Activated T-cell treated with anti-CD3 and anti-CD28 coated beads, Interleukin-2, amount 50 U/mL, for 4 hours (primary cell): Measurements from ENCODE around the gene SHH. TPM values are rescaled to one million over a fixed set of nuclear protein-coding genes. Genes with fewer than 3 reads are reported as not detected.

Source experiments
- ATAC-seq, 2 donors: fragments of 200-7000 bp; cut with Tn5 transposase; one replicate each; pipeline ENCODE4 v1.10.0; 2021
- DNase-seq: peaks from one replicate; pipeline ENCODE4 v3.0.0-alpha.2; 2020
- H3K27me3 Mint-ChIP-seq: one replicate; pipeline ENCODE4 v1.8.0; 2021; ENCODE audit warnings: low read depth, mixed read lengths
- H3K36me3 Mint-ChIP-seq: one replicate; pipeline ENCODE4 v1.8.0; 2022; ENCODE audit warnings: mixed read lengths; ENCODE audit not compliant: insufficient read depth
- H3K4me1 Mint-ChIP-seq: one replicate; pipeline ENCODE4 v1.8.0; 2021; ENCODE audit warnings: low read depth, mixed read lengths
- H3K4me3 Mint-ChIP-seq: one replicate; pipeline ENCODE4 v1.8.0; 2021; ENCODE audit warnings: mild to moderate bottlenecking, moderate library complexity, mixed read lengths
- H3K9me3 Mint-ChIP-seq: one replicate; pipeline ENCODE4 v1.8.0; 2021; ENCODE audit warnings: mixed read lengths
- total RNA-seq, 3 donors: library from RNA; stranded (reverse); gene quantifications; one replicate each; pipeline ENCODE4 v1.2.1, GENCODE V29; 2021

Gene SHH
- total RNA-seq, 3 donors from 2014 or later, result 0.05 TPM; not detected in 1

DNA sequence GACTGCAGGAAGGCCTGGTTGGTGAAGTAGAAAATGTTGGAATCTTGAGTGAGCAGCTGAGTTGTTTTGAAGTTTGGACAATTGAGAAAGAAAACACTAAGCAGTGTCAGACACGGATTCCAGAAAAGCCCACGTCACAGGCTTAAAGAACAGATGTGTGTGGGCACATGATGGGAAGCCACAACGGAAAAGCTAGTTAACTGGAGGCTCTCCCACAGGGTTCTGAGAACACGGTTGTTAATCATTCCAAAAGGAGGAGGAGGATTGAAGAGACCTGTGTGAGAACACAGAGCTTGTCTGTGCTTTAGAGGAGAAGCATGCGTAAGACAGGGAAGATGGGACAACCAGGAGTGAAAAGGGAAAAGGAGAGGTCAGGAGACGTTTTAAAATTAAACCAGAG, 42.6 kb downstream of the SHH start:
- H3K36me3 Mint-ChIP-seq, result peaks cover 40% of the 10 kb centered on the region
- DNase-seq, result no peak
- H3K9me3 Mint-ChIP-seq, result no peaks in the 10 kb centered on the region
- no peaks in the 10 kb centered on the region for H3K27me3 Mint-ChIP-seq
- peaks cover 9% of the 10 kb centered on the region for H3K4me1 Mint-ChIP-seq
- no peak overlapping the region for H3K4me3 Mint-ChIP-seq
- ATAC-seq, result no peak

DNA sequence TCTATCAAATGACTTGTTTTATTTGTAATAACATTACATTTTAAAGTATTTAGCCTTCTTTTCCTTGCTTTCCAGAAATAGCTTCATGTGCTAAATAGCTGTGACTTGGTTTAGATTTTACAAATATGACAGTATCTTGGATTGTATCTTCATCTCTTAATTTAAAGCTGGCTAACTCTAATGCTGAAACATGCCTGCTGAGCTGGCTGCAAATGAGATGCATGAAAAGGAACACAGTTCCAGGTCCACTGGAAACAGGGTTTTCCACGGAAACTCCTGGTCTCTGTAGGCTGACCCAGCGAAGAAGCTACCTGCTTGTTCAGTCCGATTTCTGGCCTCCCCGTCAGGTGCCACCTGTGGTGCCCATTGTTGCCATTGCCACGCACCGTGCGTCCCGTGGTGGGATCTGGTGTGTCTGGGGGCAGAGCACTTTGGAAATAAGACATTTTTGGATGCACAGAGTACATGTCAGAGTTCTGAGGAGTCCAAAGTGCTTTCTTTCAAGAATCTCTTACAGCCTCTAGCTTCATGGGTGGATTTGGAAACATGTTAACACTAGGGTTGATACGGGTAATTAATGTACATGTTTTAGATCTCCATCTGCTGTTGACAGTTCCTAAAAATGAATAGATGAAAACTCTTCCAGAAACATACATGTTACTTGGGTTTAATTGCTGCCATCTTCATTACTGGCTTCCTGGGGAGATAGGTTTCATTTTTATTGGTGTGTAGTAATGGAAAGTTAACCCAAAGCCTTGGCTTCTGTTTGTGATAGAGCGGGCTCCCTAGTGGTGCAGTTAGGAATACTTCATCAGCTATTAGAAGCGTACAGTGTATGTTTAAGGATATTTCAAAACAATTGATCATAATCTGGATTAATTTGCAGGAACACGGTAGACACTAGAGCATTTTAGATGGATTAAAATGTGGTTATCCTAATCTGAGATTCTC, 45.0 kb downstream of the SHH start:
- ATAC-seq (no peak), DNase-seq (no peak)
- H3K27me3 Mint-ChIP-seq, result no peaks in the 10 kb centered on the region
- peaks cover 34% of the 10 kb centered on the region for H3K4me1 Mint-ChIP-seq
- no peak overlapping the region for H3K4me3 Mint-ChIP-seq
- H3K36me3 Mint-ChIP-seq, result peaks cover 37% of the 10 kb centered on the region
- no peaks in the 10 kb centered on the region for H3K9me3 Mint-ChIP-seq

DNA sequence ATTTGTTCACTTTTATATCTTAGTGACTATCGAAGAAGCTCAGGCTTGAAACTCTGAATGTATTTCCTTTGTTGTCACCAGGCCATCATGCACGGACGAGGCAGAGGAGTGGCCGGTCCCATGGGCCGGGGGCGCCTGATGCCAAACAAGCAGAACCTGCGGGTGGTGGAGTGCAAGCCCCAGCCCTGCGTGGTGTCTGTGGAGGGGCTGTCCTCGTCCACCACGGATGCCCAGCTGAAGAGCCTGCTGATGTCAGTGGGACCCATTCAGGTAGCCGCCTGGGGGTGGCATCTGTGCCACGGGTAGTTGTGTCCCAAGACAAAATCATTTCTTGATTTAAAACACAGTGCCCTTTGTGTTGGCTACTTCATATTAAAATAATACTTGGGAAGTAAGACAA, 45.9 kb downstream of the SHH start:
- Mint-ChIP-seq H3K9me3 (no peaks in the 10 kb centered on the region), H3K4me1 (peaks cover 43% of the 10 kb centered on the region), H3K36me3 (peaks cover 34% of the 10 kb centered on the region), H3K27me3 (no peaks in the 10 kb centered on the region), H3K4me3 (no peak overlapping the region)
- DNase-seq, result no peak
- no peak for ATAC-seq

DNA sequence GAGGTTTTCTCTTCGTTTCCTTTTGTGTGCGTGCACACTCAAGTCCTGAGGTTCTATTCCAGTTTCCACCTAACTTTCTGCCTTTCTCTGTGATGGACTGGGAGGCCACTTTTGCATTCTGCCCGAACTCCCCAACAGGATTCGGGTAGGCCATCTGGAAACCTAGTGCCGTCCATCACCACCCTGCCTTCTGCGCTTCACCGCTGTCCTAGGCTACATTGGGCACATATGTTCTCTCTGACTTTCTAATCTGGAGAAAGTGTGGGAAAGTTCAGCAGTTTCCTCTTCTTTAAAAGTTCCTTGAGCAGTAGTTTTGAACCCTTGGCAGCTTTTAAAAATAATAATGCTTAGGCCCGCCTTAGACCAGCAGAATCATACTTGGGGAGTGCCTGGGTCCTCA, 46.8 kb downstream of the SHH start:
- H3K9me3 Mint-ChIP-seq, result no peaks in the 10 kb centered on the region
- H3K4me3 Mint-ChIP-seq, result no peak overlapping the region
- no peak for DNase-seq
- H3K27me3 Mint-ChIP-seq, result no peaks in the 10 kb centered on the region
- peaks cover 47% of the 10 kb centered on the region for H3K4me1 Mint-ChIP-seq
- H3K36me3 Mint-ChIP-seq, result peaks cover 30% of the 10 kb centered on the region
- ATAC-seq, result no peak

DNA sequence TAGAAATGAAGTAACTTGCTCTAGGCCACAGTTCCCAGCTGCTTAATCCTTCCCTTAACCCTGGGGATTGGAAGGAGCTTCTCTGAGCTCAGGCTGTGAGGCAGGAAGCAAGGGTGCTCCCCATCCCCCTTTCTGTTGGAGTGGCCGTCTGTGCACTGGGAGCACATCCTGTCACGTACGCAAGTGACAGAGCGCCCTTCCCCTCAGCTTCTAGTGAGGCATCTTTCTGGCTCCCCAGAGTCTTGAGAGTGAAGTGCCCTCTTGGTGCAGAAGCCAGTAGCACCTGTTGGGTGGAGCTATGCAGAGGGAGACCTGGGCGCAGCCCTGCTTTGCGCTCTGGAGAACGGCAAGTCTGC, 47.8 kb downstream of the SHH start:
- no peaks in the 10 kb centered on the region for H3K27me3 Mint-ChIP-seq
- DNase-seq (no peak), ATAC-seq (peak; percentile 55 to 57)
- no peaks in the 10 kb centered on the region for H3K9me3 Mint-ChIP-seq
- H3K36me3 Mint-ChIP-seq, result peaks cover 26% of the 10 kb centered on the region
- peaks cover 53% of the 10 kb centered on the region for H3K4me1 Mint-ChIP-seq
- peak overlapping the region; percentile 76 for H3K4me3 Mint-ChIP-seq

DNA sequence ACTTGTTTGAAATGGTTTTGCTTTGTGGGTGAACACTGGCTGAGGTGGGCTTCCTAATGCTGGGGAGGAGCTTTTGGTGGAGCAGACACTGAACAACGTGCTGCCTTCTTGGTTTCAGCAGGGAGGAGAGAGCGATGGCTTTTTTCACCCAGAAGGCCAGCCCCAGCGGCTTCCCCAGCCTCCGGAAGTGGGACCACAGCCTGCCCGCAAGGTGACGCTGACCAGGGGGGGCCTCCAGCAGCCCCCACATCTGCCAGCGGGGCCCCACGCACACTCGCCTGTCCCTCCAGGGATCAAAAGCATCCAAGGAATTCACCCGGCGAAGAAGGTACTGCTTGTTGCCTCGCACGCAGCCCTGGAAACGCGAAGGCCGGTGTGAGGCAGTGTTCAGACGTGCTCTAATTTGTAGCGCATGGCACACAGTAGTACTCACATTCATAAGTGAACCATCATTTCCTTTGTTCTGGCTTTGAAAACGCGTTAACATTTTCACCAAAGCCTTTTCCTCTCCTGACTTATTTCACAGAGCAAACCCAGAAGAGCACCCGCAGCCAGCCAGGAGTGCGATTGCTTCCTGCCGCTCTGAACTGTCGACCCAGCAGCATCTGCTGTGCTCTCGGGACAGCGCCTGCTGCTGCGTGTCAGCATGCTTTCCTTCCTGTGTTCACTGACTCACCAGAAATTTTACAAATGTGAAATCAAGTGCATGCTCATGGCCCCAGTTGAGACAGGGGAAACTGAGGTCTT, 48.4 kb downstream of the SHH start:
- Mint-ChIP-seq H3K27me3 (no peaks in the 10 kb centered on the region), H3K4me1 (peaks cover 53% of the 10 kb centered on the region), H3K9me3 (no peaks in the 10 kb centered on the region), H3K36me3 (peaks cover 23% of the 10 kb centered on the region), H3K4me3 (peak overlapping the region; percentile 76)
- ATAC-seq (peak; percentile 87 to 89), DNase-seq (peak; percentile 38)

DNA sequence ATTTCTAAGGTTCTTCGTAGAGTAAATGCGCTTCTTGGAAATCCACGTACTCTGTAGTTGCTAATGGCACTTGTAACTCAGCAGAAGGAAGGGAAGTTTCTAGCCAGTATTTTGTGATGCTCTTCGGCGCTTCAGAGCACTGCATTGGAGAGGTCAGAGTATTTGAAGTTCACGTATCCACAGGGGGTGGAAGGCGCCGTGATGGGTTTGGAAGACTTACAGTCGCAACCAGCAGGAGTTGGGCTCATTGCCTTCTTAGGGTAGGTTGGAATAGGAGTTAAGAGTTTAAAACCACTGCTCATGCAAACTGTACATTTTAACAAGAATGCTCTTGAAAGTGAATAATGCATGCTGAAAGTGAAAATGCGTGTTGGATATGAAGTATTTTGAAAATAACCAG, 49.1 kb downstream of the SHH start:
- DNase-seq, result no peak
- peak overlapping the region; percentile 76 for H3K4me3 Mint-ChIP-seq
- H3K9me3 Mint-ChIP-seq, result no peaks in the 10 kb centered on the region
- ATAC-seq, result no peak
- H3K4me1 Mint-ChIP-seq, result peaks cover 51% of the 10 kb centered on the region
- peaks cover 20% of the 10 kb centered on the region for H3K36me3 Mint-ChIP-seq
- no peaks in the 10 kb centered on the region for H3K27me3 Mint-ChIP-seq

DNA sequence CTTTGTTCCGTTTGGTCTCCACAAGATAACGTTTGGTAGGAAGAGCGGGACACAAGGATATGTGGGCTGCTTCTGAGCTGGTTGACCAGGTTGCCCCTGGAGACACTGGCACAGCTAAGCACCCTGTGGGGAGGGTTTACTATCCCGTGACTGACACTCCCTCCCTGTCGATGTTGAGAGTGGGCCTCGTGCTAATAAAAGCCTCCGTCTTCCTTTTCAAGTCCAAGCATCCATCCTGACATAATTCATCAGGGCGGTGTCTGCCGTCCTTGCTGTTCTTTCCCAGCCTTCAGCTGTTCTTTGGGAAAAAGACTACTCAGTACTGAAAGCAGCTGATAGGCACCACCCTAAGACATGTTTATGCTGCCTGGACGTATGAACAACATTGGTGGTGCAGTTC, 49.6 kb downstream of the SHH start:
- peaks cover 20% of the 10 kb centered on the region for H3K36me3 Mint-ChIP-seq
- peak overlapping the region; percentile 55 for H3K4me3 Mint-ChIP-seq
- peaks cover 51% of the 10 kb centered on the region for H3K4me1 Mint-ChIP-seq
- ATAC-seq (no peak), DNase-seq (no peak)
- no peaks in the 10 kb centered on the region for H3K27me3 Mint-ChIP-seq
- H3K9me3 Mint-ChIP-seq, result no peaks in the 10 kb centered on the region

DNA sequence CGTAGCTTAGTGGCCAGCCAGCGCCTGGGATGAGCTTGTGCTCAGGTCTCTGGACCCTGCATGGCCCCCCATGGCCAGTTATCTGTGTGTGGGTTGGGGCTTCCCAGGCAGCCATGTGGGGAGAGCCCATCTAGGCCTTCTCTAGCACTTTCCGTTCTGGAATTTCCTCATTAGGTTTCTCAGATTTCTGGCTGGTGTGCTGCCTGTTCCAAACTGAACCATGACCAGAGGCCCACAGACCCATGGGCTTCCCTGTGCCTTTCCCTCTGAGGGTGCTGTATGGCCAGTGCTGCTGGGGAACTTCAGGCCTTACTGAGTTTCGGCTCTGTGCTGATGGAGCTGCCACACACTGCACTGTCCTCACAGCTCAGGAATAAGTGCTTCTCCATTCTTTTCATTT, 50.2 kb downstream of the SHH start:
- H3K4me1 Mint-ChIP-seq, result peaks cover 53% of the 10 kb centered on the region

DNA sequence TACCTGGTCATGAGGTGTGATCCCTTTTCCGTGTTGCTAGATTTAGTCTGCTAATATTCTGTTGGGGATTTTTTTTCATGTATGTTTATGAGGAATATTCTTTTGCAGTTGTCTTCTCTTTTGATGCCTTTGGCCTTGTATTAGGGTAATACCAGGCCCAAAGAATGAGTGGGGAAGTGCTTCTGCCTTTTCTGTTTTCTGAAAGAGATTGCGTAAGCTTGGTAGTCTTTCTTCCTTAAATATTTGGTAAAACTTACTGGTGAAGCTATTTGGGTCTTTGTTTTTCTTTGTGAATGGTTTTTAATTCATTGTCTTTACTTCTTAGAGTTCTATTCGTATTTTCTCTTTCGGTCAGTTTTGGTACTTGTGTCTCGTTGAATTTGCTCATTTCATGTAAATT, 51.1 kb downstream of the SHH start:
- H3K9me3 Mint-ChIP-seq, result no peaks in the 10 kb centered on the region
- ATAC-seq (no peak), DNase-seq (no peak)
- no peaks in the 10 kb centered on the region for H3K27me3 Mint-ChIP-seq
- H3K4me1 Mint-ChIP-seq, result peaks cover 56% of the 10 kb centered on the region
- no peak overlapping the region for H3K4me3 Mint-ChIP-seq
- peaks cover 21% of the 10 kb centered on the region for H3K36me3 Mint-ChIP-seq

More for the DNA sequence above, 50.2 kb downstream of the SHH start:
- Mint-ChIP-seq H3K9me3 (no peaks in the 10 kb centered on the region), H3K4me3 (no peak overlapping the region), H3K27me3 (no peaks in the 10 kb centered on the region), H3K36me3 (peaks cover 19% of the 10 kb centered on the region)
- no peak for DNase-seq
- ATAC-seq, result no peak

DNA sequence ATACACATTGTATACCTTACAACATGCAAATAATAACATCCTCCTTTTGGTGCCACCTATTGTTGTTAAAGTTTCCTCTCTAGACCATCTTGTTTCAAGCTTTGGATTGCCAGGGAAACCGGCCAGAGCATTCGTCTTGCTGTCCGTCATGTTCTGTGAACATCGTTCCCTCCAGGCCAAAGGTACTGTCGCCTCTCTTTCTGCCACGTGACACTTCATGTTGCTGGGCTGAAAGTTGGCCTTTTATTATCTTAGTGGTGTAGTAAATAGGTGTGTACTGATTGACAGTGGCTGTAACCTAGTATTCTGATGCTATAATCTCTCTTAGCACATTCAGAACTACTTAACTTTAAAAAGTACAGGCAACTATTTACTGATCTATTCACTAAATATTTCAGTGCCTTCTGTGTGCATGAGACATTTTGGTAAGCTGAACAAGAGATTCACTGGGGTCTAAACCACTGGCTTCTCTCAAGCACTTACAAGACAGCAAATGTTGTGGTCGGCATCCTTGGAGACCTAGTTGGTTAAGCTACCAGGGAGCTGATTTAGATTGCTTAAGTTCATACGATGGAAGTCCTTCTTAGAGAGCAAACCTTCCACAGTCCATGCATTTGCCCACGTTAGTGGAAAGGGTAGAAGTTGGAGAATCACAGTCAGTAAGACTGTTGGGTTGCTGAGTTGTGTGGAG, 52.4 kb downstream of the SHH start:
- no peaks in the 10 kb centered on the region for H3K27me3 Mint-ChIP-seq
- H3K36me3 Mint-ChIP-seq, result peaks cover 18% of the 10 kb centered on the region
- H3K9me3 Mint-ChIP-seq, result no peaks in the 10 kb centered on the region
- DNase-seq (no peak), ATAC-seq (no peak)
- peaks cover 55% of the 10 kb centered on the region for H3K4me1 Mint-ChIP-seq
- no peak overlapping the region for H3K4me3 Mint-ChIP-seq

DNA sequence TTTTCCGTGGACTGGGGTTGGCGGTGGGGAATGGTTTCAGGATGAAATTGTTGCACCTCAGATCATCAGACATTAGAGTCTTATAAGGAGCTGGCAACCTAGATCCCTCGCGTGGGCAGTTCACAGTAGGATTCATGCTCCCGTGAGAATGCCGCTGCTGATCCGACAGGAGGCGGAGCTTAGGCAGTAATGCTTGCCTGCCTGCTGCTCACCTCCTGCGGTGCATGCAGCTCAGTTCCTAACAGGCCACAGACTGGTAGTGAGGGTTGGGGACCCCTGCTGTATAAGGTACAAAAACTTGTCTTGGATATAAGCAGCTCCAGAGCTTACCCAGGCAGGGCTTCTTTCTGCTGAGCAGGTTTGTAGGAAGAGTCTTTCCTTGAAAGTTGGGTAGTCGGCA, 53.9 kb downstream of the SHH start:
- peaks cover 54% of the 10 kb centered on the region for H3K4me1 Mint-ChIP-seq
- peaks cover 20% of the 10 kb centered on the region for H3K36me3 Mint-ChIP-seq
- H3K9me3 Mint-ChIP-seq, result no peaks in the 10 kb centered on the region
- no peak for DNase-seq
- no peak overlapping the region for H3K4me3 Mint-ChIP-seq
- H3K27me3 Mint-ChIP-seq, result no peaks in the 10 kb centered on the region
- no peak for ATAC-seq

DNA sequence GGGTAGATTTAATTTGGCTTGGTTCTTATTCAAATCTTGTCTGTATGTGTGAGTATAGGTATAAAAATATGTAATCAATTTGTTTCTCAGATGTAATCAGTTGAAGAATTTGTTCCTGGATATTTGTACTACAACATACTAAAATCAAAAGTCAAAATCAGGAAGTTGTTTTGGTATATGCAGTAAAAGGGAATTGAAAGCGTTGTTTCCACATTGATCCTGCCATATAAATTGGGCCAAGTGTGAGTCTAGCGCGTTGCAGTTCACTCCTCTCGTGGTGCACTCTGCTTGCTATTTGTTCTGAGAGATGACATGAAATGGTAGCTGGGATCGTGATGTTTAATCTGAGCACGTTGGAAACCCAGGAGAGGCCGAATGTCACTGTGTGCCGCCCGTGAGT, 55.9 kb downstream of the SHH start:
- Mint-ChIP-seq H3K4me1 (peaks cover 54% of the 10 kb centered on the region), H3K9me3 (no peaks in the 10 kb centered on the region), H3K27me3 (no peaks in the 10 kb centered on the region), H3K4me3 (no peak overlapping the region), H3K36me3 (peaks cover 18% of the 10 kb centered on the region)
- ATAC-seq, result no peak
- DNase-seq, result no peak

DNA sequence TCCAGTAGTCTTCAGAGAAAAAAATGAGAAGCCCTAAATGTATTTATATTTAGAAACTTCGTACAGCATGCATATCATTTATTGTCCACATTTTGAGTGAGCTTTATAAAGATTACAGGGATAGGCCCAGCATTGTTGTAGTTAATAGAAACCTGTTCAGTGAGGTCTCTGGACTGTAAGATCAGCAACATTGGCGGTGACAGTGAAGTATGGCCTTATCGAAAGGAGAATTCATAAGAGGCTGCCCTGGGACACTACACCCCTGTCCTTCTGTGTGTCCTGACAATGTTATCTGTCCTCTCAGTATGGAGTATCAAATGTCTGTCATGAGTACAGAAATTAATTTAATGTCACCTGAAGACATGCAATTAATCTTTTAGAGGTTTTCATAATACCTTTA, 57.2 kb downstream of the SHH start:
- H3K4me1 Mint-ChIP-seq, result peaks cover 54% of the 10 kb centered on the region
- no peaks in the 10 kb centered on the region for H3K9me3 Mint-ChIP-seq
- no peak overlapping the region for H3K4me3 Mint-ChIP-seq
- H3K27me3 Mint-ChIP-seq, result no peaks in the 10 kb centered on the region
- DNase-seq (no peak), ATAC-seq (no peak)
- peaks cover 18% of the 10 kb centered on the region for H3K36me3 Mint-ChIP-seq
